ENCODE measurements around the gene EFNA3. TPM values are rescaled to one million over a fixed set of nuclear protein-coding genes. Genes with fewer than 3 reads are reported as not detected.

The EFNA3 gene
- total and polyA plus RNA-seq, 9 of the 15 experiments (the other 6 are each of a cell fraction or from before 2014, with no cell fraction given), result 0.59 to 7.9 (median 4.7) TPM

- TF ChIP-seq, protein P1, sequence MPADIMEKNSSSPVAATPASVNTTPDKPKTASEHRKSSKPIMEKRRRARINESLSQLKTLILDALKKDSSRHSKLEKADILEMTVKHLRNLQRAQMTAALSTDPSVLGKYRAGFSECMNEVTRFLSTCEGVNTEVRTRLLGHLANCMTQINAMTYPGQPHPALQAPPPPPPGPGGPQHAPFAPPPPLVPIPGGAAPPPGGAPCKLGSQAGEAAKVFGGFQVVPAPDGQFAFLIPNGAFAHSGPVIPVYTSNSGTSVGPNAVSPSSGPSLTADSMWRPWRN (IDR thresholded peaks at IDR 0.05; ENCODE audit: low read depth), result 0 out of 2 replicates have a peak, but pooled peaks have one; percentile 19
- no peak for TF ChIP-seq SP2 (IDR thresholded peaks at IDR 0.05; ENCODE audit: extremely low read depth, low read depth, low read length, poor library complexity, severe bottlenecking)
- TF ChIP-seq, protein P2, sequence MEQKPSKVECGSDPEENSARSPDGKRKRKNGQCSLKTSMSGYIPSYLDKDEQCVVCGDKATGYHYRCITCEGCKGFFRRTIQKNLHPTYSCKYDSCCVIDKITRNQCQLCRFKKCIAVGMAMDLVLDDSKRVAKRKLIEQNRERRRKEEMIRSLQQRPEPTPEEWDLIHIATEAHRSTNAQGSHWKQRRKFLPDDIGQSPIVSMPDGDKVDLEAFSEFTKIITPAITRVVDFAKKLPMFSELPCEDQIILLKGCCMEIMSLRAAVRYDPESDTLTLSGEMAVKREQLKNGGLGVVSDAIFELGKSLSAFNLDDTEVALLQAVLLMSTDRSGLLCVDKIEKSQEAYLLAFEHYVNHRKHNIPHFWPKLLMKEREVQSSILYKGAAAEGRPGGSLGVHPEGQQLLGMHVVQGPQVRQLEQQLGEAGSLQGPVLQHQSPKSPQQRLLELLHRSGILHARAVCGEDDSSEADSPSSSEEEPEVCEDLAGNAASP (IDR thresholded peaks at IDR 0.05), result no peak
- TF ChIP-seq KLF6 (CRISPR knock-in tag; IDR thresholded peaks at IDR 0.05; ENCODE audit: borderline replicate concordance), result no peak
- no peak for TF ChIP-seq ZNF165 (CRISPR knock-in tag; IDR thresholded peaks at IDR 0.05; ENCODE audit: borderline replicate concordance)
- TF ChIP-seq HIVEP1 (CRISPR knock-in tag; IDR thresholded peaks at IDR 0.05), result no peak
- TF ChIP-seq MXI1 (IDR thresholded peaks at IDR 0.05; ENCODE audit: low read depth, low read length), result no peak
- TF ChIP-seq ZNF274 (IDR thresholded peaks at IDR 0.05; ENCODE audit: borderline replicate concordance, low read depth, low read length), result no peak
- TF ChIP-seq HNRNPL (IDR thresholded peaks at IDR 0.05; ENCODE audit: low read depth, low read length), result no peak
- TF ChIP-seq NEUROD1 (IDR thresholded peaks at IDR 0.05; ENCODE audit: borderline replicate concordance, low read depth, low read length, partially characterized antibody), result no peak
- no peak for TF ChIP-seq CTCFL (IDR thresholded peaks at IDR 0.05; ENCODE audit: borderline replicate concordance, insufficient read depth, low read depth, low read length, poor library complexity, severe bottlenecking)
- no peak; a peak in 1 of 4 replicates for TF ChIP-seq KDM1A (IDR thresholded peaks at IDR 0.05)
- no peak for TF ChIP-seq HDGF (IDR thresholded peaks at IDR 0.05)
- TF ChIP-seq PRMT5 (CRISPR knock-in tag; IDR thresholded peaks at IDR 0.05), result no peak
- peak; percentile 50; the same call in 1 of the 2 replicates for TF ChIP-seq ESRRA (IDR thresholded peaks at IDR 0.05; ENCODE audit: borderline replicate concordance, low read depth)
- no peak for TF ChIP-seq HINFP (tag; conservative IDR thresholded peaks at IDR 0.05; ENCODE audit: low read depth)
- no peak for TF ChIP-seq STAG1 (CRISPR knock-in tag; IDR thresholded peaks at IDR 0.05; ENCODE audit: borderline replicate concordance)
- TF ChIP-seq DPF2 (IDR thresholded peaks at IDR 0.05), result 0 out of 2 replicates have a peak, but pooled peaks have one; percentile 57
- TF ChIP-seq CTBP1 (IDR thresholded peaks at IDR 0.05; ENCODE audit: borderline replicate concordance), result peak; percentile 84
- TF ChIP-seq TCF3 (CRISPR knock-in tag; IDR thresholded peaks at IDR 0.05), result peak; percentile 75
- no peak for TF ChIP-seq ZNF586 (CRISPR knock-in tag; conservative IDR thresholded peaks at IDR 0.05)
- TF ChIP-seq NCOA1 (IDR thresholded peaks at IDR 0.05; ENCODE audit: low read depth), result no peak
- TF ChIP-seq VEZF1 (CRISPR knock-in tag; IDR thresholded peaks at IDR 0.05), result peak; percentile 34; the same call in 1 of the 2 replicates
These were observed 1.3 kb upstream of the EFNA3 start (continued) for GRCh38 chr1:155077346-155077745.
